HG02798 (cell line): ENCODE results near the gene GSDMA.

Experiments
- ATAC-seq: cut with Tn5 transposase; IDR thresholded peaks from one replicate; pipeline ENCODE4 v1.9.1; 2021; ENCODE audit warnings: mild to moderate bottlenecking; ENCODE audit not compliant: unreplicated experiment, poor library complexity

Gene GSDMA

GRCh38 chr17:40018211-40019121 lies 55.7 kb downstream of the GSDMA start:
- ATAC-seq, result no peak

- no peak for ATAC-seq
Observed at GRCh38 chr17:40019140-40019991, 56.6 kb downstream of the GSDMA start.

GRCh38 chr17:40020146-40020545 lies 57.3 kb downstream of the GSDMA start:
- ATAC-seq, result no peak

GRCh38 chr17:40021451-40021971 lies 58.7 kb downstream of the GSDMA start:
- no peak for ATAC-seq

- no peak for ATAC-seq
Observed at GRCh38 chr17:40022497-40022896, 59.7 kb downstream of the GSDMA start.

GRCh38 chr17:40022961-40023541 lies 60.2 kb downstream of the GSDMA start:
- no peak for ATAC-seq

GRCh38 chr17:40023590-40024292 lies 60.9 kb downstream of the GSDMA start:
- ATAC-seq, result no peak

GRCh38 chr17:40024901-40025300 lies 62.1 kb downstream of the GSDMA start:
- no peak for ATAC-seq

GRCh38 chr17:40025559-40025958 lies 62.8 kb downstream of the GSDMA start:
- no peak for ATAC-seq

GRCh38 chr17:40025991-40026815 lies 63.4 kb downstream of the GSDMA start:
- no peak for ATAC-seq

GRCh38 chr17:40026816-40027613 lies 64.2 kb downstream of the GSDMA start:
- ATAC-seq, result peak; percentile 57
